Keratinocyte (primary cell): ENCODE measurements around the gene AJAP1. TPM values are rescaled to one million over a fixed set of nuclear protein-coding genes. Genes with fewer than 3 reads are reported as not detected.

Source experiments
- DNase-seq: peaks from one replicate; pipeline ENCODE4 v3.0.0-alpha.2; 2011; ENCODE audit warnings: low read depth, missing footprints, low spot score
- FAIRE-seq: peaks from 2 replicates; lab custom pipeline; 2011; peaks lifted over from hg19 to GRCh38; lab: Jason Lieb, UNC
- H2AFZ ChIP-seq: 2 replicates; pipeline ENCODE4 v1.6.0; 2012; ENCODE audit warnings: low read length, control low read depth, inconsistent platforms; ENCODE audit not compliant: control insufficient read depth
- H3K27ac ChIP-seq: 2 replicates; pipeline ENCODE4 v1.5.1; 2011; ENCODE audit warnings: low read length; ENCODE audit not compliant: control insufficient read depth, insufficient read depth
- H3K27me3 ChIP-seq: 3 replicates; pipeline ENCODE4 v1.6.0; 2011; ENCODE audit warnings: low read length; ENCODE audit not compliant: control insufficient read depth, insufficient read depth; ENCODE audit errors: extremely low read depth
- H3K36me3 ChIP-seq, 2 experiments: 2 replicates in 1 of 2; 3 replicates in 1 of 2; pipeline ENCODE4 v1.5.1; 2011; ENCODE audit warnings: low read length in 2 of 2, mild to moderate bottlenecking in 1 of 2; ENCODE audit not compliant: control insufficient read depth in 2 of 2, insufficient read depth in 2 of 2; ENCODE audit errors: extremely low read depth in 1 of 2
- H3K4me1 ChIP-seq: 3 replicates; pipeline ENCODE4 v1.5.1; 2011; ENCODE audit warnings: low read length; ENCODE audit not compliant: control insufficient read depth, insufficient read depth; ENCODE audit errors: extremely low read depth
- H3K4me2 ChIP-seq: 3 replicates; pipeline ENCODE4 v1.6.0; 2011; ENCODE audit warnings: low read depth, low read length; ENCODE audit not compliant: control insufficient read depth, insufficient read depth; ENCODE audit errors: extremely low read depth
- H3K4me3 ChIP-seq, 3 experiments: fragments of 200-600 bp in 1 of 3; sonication (generic) in 1 of 3; 2 replicates in 2 of 3; 3 replicates in 1 of 3; pipeline ENCODE4 v1.5.1; 2011 to 2016; ENCODE audit warnings: low read length in 3 of 3, mild to moderate bottlenecking in 3 of 3, control low read depth in 2 of 3, inconsistent platforms in 1 of 3, low read depth in 1 of 3, mixed read lengths in 1 of 3, mixed run types in 1 of 3, moderate library complexity in 1 of 3; ENCODE audit not compliant: control insufficient read depth in 2 of 3, insufficient read depth in 2 of 3; ENCODE audit errors: extremely low read depth in 1 of 3
- H3K79me2 ChIP-seq: 2 replicates; pipeline ENCODE4 v1.6.0; 2012; ENCODE audit warnings: low read length; ENCODE audit not compliant: control insufficient read depth, insufficient read depth
- H3K9ac ChIP-seq: 3 replicates; pipeline ENCODE4 v1.6.0; 2011; ENCODE audit warnings: low read length; ENCODE audit not compliant: control insufficient read depth, insufficient read depth; ENCODE audit errors: extremely low read depth
- H3K9me1 ChIP-seq: 3 replicates; pipeline ENCODE4 v1.6.0; 2011; ENCODE audit warnings: low read length; ENCODE audit not compliant: control insufficient read depth, insufficient read depth; ENCODE audit errors: extremely low read depth
- H3K9me3 ChIP-seq: 2 replicates; pipeline ENCODE4 v1.5.1; 2012; ENCODE audit warnings: low read depth, low read length; ENCODE audit not compliant: control insufficient read depth
- H4K20me1 ChIP-seq: 3 replicates; pipeline ENCODE4 v1.6.0; 2011; ENCODE audit warnings: low read length; ENCODE audit not compliant: control insufficient read depth, insufficient read depth; ENCODE audit errors: extremely low read depth
- EZH2 ChIP-seq: IDR thresholded peaks from one replicate; pipeline ENCODE4 v1.6.1; 2012; ENCODE audit warnings: inconsistent platforms, mild to moderate bottlenecking, low read length, moderate library complexity
- dilution Hi-C: fragments of 300-500 bp; cut with MboI; formaldehyde crosslinking; loops from one replicate; pipeline ENCODE4 v1.7.0; 2020; ENCODE audit warnings: low sequenced_read_pairs; ENCODE audit not compliant: extremely low pct_ligation_motif_present
- polyA plus RNA-seq, 5 experiments: library from polyadenylated mRNA; depleted of rRNA in 3 of 5; stranded (reverse) in 3 of 5; stranded (forward) in 1 of 5; unstranded in 1 of 5; fragments of >200 nt; gene quantifications; 1 replicate in 1 of 5; 2 replicates in 3 of 5; 3 replicates in 1 of 5; pipeline versions ENCODE4 v1.2.1 to v1.2.3, GENCODE V29; 2011 to 2012; ENCODE audit warnings: missing spikeins in 2 of 5, low read depth in 1 of 5, low replicate concordance in 1 of 5
- TF ChIP-seq, protein P1 (sequence below), 3 experiments: IDR thresholded peaks in 1 of 3; conservative IDR thresholded peaks in 1 of 3; optimal IDR thresholded peaks in 1 of 3; 2 replicates in 2 of 3; 3 replicates in 1 of 3; pipeline versions ENCODE3 to v1.5.1; 2011; ENCODE audit warnings: low read length in 3 of 3, mild to moderate bottlenecking in 3 of 3, moderate library complexity in 2 of 3, control low read depth in 1 of 3, inconsistent platforms in 1 of 3; ENCODE audit not compliant: insufficient read depth in 2 of 3; ENCODE audit errors: extremely low read depth in 1 of 3

Gene AJAP1
- polyA plus RNA-seq, 1 donor (not counting 4 experiments of a cell fraction or from before 2014, with no cell fraction given), result 2.2 TPM

DNA sequence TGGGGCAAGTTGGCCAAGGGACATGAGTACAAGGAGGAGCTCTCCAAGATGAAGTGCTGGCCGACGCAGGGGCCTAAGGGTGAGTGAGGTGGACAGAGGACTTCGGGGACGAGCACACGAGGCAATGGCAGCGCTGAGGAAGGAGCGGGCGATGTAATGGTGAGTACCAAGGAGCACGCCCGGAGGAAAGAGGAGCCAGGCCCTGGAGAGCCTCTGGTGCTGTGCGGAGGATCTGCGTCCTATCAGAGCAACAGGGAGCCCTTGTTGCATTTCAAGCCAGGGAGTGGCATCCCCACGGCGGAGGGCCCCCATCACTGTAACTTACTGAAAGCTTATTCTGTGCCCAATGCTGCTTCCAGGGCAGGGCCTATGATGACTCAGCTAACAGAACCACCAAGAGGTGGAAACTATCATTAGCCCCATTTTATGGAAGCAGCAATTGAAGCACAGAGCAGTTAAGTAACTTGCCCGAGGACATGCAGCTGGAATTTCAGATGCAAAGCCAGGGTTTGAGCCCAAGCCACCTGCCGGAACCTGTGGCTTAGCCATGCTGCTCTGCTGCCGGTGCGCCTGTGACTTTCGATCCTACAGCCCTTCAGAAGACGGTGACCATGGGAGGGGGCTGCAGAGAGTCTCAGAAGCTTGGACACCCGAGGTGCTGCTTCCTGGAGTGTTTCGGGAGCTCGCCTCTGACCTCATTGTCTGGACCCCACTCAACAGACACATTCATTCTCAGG, 17.6 kb upstream of the AJAP1 start:
- dilution Hi-C loops, result no loop called here

DNA sequence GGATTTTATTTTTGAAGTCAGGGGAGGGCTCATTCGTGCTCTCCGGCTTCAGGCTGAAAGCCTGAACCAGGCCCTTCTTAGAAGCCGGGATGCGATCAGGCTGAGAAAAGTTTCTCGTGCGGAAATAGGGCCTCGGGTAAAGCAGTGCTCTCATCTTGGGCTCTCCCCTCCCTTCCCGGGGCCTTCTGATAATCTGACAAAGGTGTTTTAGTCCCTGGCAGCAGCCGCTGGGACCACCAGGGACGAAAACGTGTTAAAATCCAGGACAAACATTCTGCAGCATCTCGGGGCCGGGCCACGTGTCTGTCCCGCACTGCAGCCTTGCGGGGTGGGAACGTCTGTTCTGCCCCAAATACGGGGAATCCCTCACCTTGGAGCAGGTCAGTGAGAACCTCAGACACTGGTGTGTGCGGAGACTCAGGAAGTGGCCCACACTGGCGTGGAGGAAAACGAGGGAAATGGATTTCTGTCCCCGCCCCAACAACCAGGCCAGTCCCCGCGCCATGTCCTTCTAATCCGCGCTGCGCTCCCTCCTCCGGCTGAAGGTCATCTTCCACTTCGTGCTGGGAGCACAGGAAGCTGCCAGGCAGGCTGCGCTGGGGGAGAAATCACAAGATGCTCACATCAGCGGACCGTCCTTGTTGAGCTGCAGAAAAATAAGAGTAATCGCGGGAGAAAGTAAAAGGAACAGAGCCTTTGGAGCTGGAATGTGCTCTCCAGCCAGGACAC, 16.6 kb upstream of the AJAP1 start:
- Histone ChIP-seq H3K27ac (no peak overlapping the region), H3K9ac (no peak overlapping the region), H3K4me2 (no peak overlapping the region), H3K9me1 (no peaks in the 10 kb centered on the region), H3K27me3 (no peaks in the 10 kb centered on the region), H3K9me3 (no peaks in the 10 kb centered on the region), H3K4me3 (no peak overlapping the region), H4K20me1 (no peaks in the 10 kb centered on the region), H3K36me3 (no peaks in the 10 kb centered on the region), H3K79me2 (no peaks in the 10 kb centered on the region), H2AFZ (no peak overlapping the region), H3K4me1 (no peaks in the 10 kb centered on the region)
- dilution Hi-C loops, result no loop called here
- DNase-seq, result no peak
- FAIRE-seq, result no peak
- TF ChIP-seq, protein P1, sequence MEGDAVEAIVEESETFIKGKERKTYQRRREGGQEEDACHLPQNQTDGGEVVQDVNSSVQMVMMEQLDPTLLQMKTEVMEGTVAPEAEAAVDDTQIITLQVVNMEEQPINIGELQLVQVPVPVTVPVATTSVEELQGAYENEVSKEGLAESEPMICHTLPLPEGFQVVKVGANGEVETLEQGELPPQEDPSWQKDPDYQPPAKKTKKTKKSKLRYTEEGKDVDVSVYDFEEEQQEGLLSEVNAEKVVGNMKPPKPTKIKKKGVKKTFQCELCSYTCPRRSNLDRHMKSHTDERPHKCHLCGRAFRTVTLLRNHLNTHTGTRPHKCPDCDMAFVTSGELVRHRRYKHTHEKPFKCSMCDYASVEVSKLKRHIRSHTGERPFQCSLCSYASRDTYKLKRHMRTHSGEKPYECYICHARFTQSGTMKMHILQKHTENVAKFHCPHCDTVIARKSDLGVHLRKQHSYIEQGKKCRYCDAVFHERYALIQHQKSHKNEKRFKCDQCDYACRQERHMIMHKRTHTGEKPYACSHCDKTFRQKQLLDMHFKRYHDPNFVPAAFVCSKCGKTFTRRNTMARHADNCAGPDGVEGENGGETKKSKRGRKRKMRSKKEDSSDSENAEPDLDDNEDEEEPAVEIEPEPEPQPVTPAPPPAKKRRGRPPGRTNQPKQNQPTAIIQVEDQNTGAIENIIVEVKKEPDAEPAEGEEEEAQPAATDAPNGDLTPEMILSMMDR (optimal IDR thresholded peaks at IDR 0.05 in 1 of 3, IDR thresholded peaks at IDR 0.05 in 1 of 3, conservative IDR thresholded peaks at IDR 0.05 in 1 of 3; ENCODE audit: extremely low read depth in 1 of 3, insufficient read depth in 2 of 3, low read length in 3 of 3), result no peak
- TF ChIP-seq EZH2, result no peak

More for the DNA sequence above, 17.6 kb upstream of the AJAP1 start:
- no peaks in the 10 kb centered on the region for H3K4me1 ChIP-seq
- no peaks in the 10 kb centered on the region for H3K27me3 ChIP-seq
- no peak for FAIRE-seq
- no peaks in the 10 kb centered on the region for H3K79me2 ChIP-seq
- H3K36me3 ChIP-seq, result no peaks in the 10 kb centered on the region
- DNase-seq, result no peak
- H3K9ac ChIP-seq, result no peak overlapping the region
- TF ChIP-seq EZH2, result no peak
- TF ChIP-seq, protein P1 (optimal IDR thresholded peaks at IDR 0.05 in 1 of 3, IDR thresholded peaks at IDR 0.05 in 1 of 3, conservative IDR thresholded peaks at IDR 0.05 in 1 of 3; ENCODE audit: extremely low read depth in 1 of 3, insufficient read depth in 2 of 3, low read length in 3 of 3), result no peak
- no peak overlapping the region for H3K4me3 ChIP-seq
- no peak overlapping the region for H2AFZ ChIP-seq
- H4K20me1 ChIP-seq, result no peaks in the 10 kb centered on the region
- H3K9me1 ChIP-seq, result no peaks in the 10 kb centered on the region
- H3K4me2 ChIP-seq, result no peak overlapping the region
- no peak overlapping the region for H3K27ac ChIP-seq
- no peaks in the 10 kb centered on the region for H3K9me3 ChIP-seq
